NCI-H187 (cell line): ENCODE measurements around the gene ARL2.

Experiments used
- DNase-seq, 2 experiments: peaks; one replicate each; lab custom pipeline; 2025; lab: John Stamatoyannopoulos, UW

Gene ARL2

GRCh38 chr11:65047581-65048422 is 33.8 kb downstream of the ARL2 start:
- no peak for DNase-seq

DNA sequence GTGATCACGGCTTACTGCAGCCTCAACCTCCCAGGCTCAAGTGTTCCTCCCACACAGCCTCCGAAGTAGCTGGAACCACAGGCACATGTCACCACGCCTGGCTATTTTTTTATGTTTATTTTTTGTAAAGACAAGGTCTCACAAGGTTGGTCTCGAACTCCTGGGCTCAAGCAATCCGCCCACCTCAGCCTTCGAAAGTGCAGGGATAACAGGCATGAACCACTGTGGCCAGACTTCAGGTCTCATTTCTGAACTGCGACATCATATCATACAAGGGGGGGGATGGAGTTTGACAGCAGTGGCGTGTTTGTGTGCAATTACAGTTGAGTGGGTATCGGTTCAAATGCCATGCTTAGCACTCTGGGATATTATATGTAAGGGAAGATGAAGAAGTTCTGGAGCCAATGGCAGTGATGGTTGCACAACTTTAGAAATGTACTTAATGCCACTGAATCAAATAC is 37.5 kb downstream of the ARL2 start:
- no peak for DNase-seq

DNA sequence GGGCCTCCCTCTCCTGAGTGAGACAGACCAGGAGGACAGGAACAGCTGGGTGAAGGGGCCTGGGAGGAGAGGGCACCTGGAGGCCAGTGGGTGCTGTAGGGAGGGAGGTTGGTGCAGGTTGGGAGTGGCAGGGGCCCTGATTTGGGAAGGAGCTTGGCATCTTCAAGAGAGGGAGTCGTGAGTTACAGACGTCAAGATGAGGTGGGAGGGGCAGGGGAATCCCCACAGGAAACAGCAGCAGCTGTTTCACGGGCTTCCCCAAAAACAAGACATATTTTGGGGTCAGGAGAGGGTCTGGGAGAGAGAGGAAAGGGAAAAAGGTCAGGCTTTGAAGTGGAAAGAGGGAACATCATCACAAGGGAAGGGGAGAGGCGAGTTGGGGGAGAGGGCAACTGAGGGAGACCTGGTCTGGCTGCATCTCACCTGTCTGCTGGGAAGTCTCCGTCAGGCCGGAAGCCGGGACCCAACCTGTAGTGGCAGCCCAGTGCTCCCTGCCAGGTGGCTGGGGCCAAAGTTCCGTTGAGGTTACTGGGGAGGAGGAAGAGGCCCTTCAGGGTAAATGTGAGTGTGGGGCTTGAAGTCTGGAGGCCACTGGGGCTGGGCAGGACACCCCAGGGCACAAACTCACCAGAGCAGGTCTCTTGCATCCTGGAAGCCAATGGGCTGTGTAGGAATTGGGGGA is 40.0 kb downstream of the ARL2 start:
- DNase-seq, result no peak

DNA sequence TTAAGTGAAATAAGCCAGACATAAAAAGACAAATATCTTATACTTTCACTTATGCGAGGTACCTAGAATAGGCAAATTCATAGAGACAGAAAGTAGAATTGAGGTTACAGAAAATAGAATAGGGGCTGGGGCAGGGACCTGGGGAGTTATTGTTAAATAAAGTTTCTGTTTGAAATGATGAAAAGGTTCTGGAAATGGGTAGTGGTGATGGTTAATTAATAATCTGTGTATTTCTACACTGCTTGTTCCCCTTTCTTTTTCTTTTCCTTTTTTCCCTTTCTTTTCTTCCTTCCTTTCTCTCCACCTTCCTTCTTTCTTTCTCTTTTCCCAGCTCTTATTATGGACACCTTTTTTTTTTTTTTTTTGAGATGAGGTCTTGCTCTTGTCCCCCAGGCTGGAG is 41.6 kb downstream of the ARL2 start:
- no peak for DNase-seq

- DNase-seq, result no peak
Observed at GRCh38 chr11:65056999-65057398, 43.0 kb downstream of the ARL2 start.

GRCh38 chr11:65057526-65057925 is 43.6 kb downstream of the ARL2 start:
- no peak for DNase-seq

DNA sequence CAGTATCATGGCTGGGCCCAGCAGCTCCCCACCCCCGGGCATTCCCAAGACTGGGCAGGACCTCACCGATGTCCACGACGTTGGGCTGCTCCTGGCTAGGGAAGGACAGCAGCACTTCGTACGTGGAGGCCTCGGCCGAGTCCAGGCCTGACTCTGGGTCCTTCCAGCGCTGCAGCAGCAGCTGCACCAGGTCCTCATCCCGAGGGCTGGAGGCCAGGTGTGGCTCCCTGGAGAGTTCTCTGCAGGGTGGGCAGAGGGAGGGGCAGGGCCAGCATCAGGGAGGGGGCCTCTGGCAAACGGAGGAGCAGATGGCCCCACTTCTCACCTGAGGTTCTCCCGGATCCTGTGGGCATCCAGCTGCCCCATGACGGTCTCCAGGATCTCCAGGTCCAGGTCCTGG is 44.1 kb downstream of the ARL2 start:
- no peak for DNase-seq

GRCh38 chr11:65058419-65059054 is 44.6 kb downstream of the ARL2 start, which contains the start of gene NAALADL1:
Gene NAALADL1 (minus strand): TSS chr11:65058553. CDS start chr11:65058521, 32 bp downstream.
- DNase-seq, result no peak

DNA sequence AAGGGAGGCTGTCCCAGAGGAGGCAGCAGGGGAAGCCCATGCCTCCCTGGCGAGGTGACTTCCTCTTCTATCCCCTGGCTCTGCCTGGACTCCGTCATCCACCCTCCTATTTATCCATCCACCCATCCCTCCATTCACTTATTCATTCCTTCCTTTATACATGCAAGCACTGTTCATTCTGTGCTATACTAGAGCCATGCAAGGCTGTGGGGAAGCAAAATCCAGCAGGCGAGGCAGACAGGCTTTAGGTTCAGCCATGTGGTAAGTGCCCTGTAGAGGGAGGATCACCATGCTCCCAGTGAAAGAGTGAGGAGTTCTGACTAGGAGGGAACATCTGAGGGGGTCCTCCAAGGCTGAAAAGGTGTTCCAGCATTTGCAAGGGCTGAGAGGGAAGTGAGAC is 45.6 kb downstream of the ARL2 start:
- no peak for DNase-seq

- DNase-seq, result no peak
Observed at GRCh38 chr11:65059959-65060824, 46.2 kb downstream of the ARL2 start.

GRCh38 chr11:65060913-65061408 is 47.0 kb downstream of the ARL2 start:
- no peak for DNase-seq

DNA sequence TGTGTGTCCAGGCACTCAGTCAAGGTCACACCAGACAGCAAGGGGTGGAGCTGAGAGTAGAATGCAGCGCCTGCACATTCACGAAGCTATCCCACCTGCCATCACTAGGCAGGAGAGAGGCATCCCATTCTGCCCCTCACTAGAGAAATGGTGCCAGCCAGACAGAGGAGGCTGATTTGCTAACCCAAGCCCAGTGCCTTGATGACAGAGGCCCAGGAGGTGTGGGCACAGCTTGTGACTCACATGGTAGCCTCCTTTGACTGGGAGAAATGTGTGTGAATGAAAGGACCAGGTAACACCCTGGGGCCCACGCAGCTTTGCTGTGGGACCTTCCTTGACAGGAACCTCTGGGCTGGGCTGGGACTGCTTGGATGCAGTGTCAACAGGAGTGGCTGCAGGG is 49.6 kb downstream of the ARL2 start:
- DNase-seq, result no peak

DNA sequence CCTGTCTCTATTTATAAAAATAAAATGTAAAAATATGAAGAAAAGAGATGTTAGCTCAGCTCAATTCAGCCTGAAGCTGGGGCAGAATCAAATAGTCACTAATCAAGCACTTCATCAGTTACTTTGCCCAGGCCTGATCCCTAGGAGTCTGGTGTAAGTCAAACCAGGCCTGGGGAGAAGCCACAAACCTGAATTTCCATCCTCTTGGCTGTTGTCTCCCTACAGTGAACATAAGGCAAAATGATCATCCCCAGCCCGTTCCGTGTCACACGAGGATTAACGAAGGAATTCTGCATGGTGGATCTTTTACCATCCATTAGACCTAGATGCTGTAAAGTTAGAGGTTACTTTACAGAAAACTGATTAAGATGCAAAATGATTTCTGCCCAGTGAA is 50.9 kb downstream of the ARL2 start:
- no peak for DNase-seq

GRCh38 chr11:65065851-65066250 is 51.9 kb downstream of the ARL2 start:
- DNase-seq, result no peak

DNA sequence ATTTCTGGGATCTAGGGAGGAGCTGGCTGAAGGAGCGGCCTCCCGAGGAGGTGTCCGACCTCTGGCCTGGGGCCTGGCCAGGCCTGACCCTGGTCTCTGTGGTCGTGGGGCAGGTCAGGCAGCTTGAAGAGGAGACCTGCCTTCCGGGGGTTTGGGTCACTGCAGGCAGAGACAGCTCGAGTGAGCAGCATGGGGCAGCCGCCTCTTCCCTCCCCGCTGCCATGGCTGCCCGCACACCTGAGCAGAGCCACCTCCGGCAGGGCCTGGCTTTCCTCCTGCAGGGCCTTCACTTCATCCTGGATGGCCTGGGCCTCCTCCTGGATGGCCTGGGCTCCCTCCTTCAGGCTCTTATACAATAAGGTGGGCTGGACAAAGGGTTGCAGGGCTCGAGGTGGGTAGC is 52.4 kb downstream of the ARL2 start:
- no peak for DNase-seq

DNA sequence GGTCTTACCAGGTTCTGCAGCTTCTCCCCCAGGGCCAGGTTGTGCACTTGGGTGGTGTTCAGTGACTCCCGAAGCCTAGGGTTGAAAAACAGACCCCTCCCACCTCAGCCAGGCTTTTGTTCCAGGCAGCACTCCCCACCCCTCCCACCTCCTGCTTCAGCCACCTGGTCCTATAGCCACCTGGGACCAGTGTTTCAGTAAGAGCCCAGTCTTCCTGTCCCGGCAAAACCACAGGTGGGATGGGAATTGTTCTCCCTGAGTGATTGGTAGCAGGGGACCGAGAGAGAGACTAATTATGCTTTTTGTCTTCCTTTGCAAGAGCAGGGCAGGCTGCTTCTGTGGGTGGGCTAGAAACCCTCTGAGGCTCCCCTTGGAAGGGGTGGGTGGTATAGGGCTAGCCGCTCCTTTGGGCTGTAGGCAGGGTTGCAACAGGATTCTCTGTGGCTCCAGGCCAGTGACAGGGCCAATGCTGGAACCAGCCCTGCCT is 52.9 kb downstream of the ARL2 start:
- DNase-seq, result peak; percentile 40 to 55

DNA sequence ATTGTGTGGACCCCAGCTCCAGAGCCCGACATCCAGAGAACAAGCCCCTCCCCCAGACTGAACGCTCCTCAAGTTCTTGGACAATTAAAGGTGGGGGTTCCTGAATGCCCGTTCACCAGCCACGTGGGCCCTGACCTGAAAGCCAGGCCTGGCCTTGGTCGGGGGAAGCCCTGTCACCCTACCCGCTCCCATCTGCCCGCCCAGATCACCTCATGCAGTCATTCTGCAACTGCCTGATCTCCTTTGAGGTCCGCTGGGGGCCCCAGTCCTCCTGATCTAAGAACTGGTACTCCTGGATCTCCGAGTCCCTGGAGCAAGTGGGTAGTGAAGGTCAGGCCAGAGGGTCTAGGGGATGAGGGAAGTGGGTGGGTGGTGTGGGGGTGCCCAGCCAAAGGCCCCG is 53.5 kb downstream of the ARL2 start:
- no peak for DNase-seq

DNA sequence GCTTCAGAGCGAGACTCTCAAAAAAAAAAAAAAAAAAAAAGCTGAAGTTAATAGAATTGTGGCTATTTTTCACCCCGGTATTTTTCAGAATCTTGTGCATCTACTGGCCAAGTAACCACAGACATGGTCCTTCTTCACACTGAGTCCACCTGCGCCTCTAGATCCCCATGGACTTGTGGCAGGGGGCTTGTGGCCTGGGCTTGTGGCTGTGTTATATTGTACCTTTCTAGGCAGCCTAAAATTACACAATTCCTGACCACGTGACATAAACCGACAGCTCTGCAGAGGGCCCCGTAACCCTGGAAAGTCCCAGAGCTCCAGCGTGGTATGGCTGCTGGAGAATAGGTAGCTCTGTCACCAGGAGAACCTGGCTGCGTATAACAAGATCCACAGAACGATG is 55.3 kb downstream of the ARL2 start:
- no peak for DNase-seq
